SU-DHL-6 (cell line): ENCODE data around the gene EXOC4.

Experiments used
- H2AFZ ChIP-seq: fragments of 200-600 bp; sonication (generic); 2 replicates; pipeline ENCODE4 v1.6.1; 2014; ENCODE audit warnings: low read depth, mild to moderate bottlenecking, moderate library complexity, mixed read lengths, antibody characterized with exemption, low read length; ENCODE audit not compliant: severe bottlenecking
- H3F3A ChIP-seq: fragments of 200-600 bp; shearing (Covaris generic); 2 replicates; pipeline ENCODE4 v1.6.0; 2016; ENCODE audit warnings: antibody characterized with exemption, mild to moderate bottlenecking; ENCODE audit not compliant: insufficient read depth
- H3K27ac ChIP-seq: fragments of 200-600 bp; sonication (generic); 2 replicates; pipeline ENCODE4 v1.5.1; 2016; ENCODE audit warnings: low read depth, mild to moderate bottlenecking, low read length, moderate library complexity, mixed read lengths
- H3K27me3 ChIP-seq: fragments of 200-600 bp; sonication (generic), shearing (Covaris generic); 2 replicates; pipeline ENCODE4 v1.6.0; 2014; ENCODE audit warnings: mild to moderate bottlenecking, low read length
- H3K36me3 ChIP-seq: fragments of 200-600 bp; sonication (generic); 2 replicates; pipeline ENCODE4 v1.6.1; 2014; ENCODE audit warnings: mild to moderate bottlenecking, low read length, mixed read lengths
- H3K4me2 ChIP-seq: fragments of 300-600, 200-600 bp; shearing (Covaris generic), sonication (generic); 2 replicates; pipeline ENCODE4 v1.6.0; 2014; ENCODE audit warnings: low read length, low read depth, mild to moderate bottlenecking; ENCODE audit not compliant: poor library complexity, severe bottlenecking
- H3K4me3 ChIP-seq: fragments of 200-600 bp; sonication (generic); 2 replicates; pipeline ENCODE4 v1.5.1; 2014; ENCODE audit warnings: antibody characterized with exemption, low read length, mild to moderate bottlenecking, mixed read lengths; ENCODE audit not compliant: insufficient read depth, poor library complexity, severe bottlenecking
- H3K79me2 ChIP-seq: fragments of 200-600 bp; sonication (generic); 2 replicates; pipeline ENCODE4 v1.6.1; 2014; ENCODE audit warnings: mild to moderate bottlenecking, low read length, moderate library complexity; ENCODE audit not compliant: insufficient read depth
- H3K9ac ChIP-seq: fragments of 200-600 bp; sonication (generic); 2 replicates; pipeline ENCODE4 v1.7.0; 2014; ENCODE audit warnings: mild to moderate bottlenecking, low read length
- H3K9me2 ChIP-seq: fragments of 200-600 bp; sonication (generic); replicated peaks from 2 replicates; pipeline ENCODE4 v1.6.1; 2014; ENCODE audit warnings: low read length; ENCODE audit not compliant: insufficient read depth
- H3K9me3 ChIP-seq: fragments of 200-600 bp; sonication (generic); 2 replicates; pipeline ENCODE4 v1.6.1; 2014; ENCODE audit warnings: low read length, mixed read lengths; ENCODE audit not compliant: insufficient read depth
- H4K20me1 ChIP-seq: fragments of 200-600 bp; sonication (generic); 2 replicates; pipeline ENCODE4 v1.6.1; 2014; ENCODE audit warnings: low read depth, mild to moderate bottlenecking, antibody characterized with exemption, low read length, moderate library complexity, mixed read lengths
- EZH2phosphoT487 ChIP-seq: fragments of 200-600 bp; sonication (generic), shearing (Covaris generic); conservative IDR thresholded peaks from 2 replicates; pipeline ENCODE4 v1.6.1; 2018; ENCODE audit warnings: mild to moderate bottlenecking, antibody characterized with exemption, low read length, moderate library complexity, mixed read lengths
- TF ChIP-seq, protein P1 (sequence below): fragments of 200-600 bp; sonication (generic); IDR thresholded peaks from one replicate; pipeline ENCODE4 v1.5.1; 2017; ENCODE audit warnings: antibody characterized with exemption, mild to moderate bottlenecking, low read length, moderate library complexity; ENCODE audit not compliant: insufficient read depth, poor library complexity, severe bottlenecking

The EXOC4 gene

DNA sequence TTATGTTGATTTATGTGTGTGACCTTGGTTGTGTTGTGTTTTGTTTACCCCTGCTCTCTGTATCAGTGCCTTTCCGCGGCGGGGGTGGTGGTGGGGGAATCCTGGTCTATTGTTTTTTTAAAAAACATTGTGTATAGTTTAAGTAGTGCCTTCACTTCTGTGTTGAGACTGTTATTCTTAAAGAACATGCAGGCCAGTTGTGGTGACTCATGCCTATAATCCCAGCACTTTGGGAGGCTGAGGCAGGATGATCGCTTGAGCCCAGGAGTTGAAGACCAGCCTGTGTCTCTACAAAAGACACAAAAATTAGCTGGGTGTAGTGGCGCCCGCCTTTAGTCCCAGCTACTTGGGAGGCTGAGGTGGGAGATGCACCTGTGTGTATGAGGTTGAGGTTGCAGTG lies 445.2 kb downstream of the EXOC4 start:
- Histone ChIP-seq H3K4me3 (no peak overlapping the region), H3K9me3 (no peaks in the 10 kb centered on the region), H3K27me3 (no peaks in the 10 kb centered on the region), H3F3A (no peaks in the 10 kb centered on the region), H4K20me1 (no peaks in the 10 kb centered on the region), H2AFZ (no peak overlapping the region), H3K79me2 (no peaks in the 10 kb centered on the region), H3K27ac (no peak overlapping the region), H3K9ac (no peak overlapping the region), H3K36me3 (no peaks in the 10 kb centered on the region), H3K9me2 (no peaks in the 10 kb centered on the region), H3K4me2 (no peak overlapping the region)
- no peak for TF ChIP-seq EZH2phosphoT487
- TF ChIP-seq, protein P1, sequence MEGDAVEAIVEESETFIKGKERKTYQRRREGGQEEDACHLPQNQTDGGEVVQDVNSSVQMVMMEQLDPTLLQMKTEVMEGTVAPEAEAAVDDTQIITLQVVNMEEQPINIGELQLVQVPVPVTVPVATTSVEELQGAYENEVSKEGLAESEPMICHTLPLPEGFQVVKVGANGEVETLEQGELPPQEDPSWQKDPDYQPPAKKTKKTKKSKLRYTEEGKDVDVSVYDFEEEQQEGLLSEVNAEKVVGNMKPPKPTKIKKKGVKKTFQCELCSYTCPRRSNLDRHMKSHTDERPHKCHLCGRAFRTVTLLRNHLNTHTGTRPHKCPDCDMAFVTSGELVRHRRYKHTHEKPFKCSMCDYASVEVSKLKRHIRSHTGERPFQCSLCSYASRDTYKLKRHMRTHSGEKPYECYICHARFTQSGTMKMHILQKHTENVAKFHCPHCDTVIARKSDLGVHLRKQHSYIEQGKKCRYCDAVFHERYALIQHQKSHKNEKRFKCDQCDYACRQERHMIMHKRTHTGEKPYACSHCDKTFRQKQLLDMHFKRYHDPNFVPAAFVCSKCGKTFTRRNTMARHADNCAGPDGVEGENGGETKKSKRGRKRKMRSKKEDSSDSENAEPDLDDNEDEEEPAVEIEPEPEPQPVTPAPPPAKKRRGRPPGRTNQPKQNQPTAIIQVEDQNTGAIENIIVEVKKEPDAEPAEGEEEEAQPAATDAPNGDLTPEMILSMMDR: no peak

- H3K9me2 ChIP-seq: no peaks in the 10 kb centered on the region
- no peaks in the 10 kb centered on the region for H3K79me2 ChIP-seq
- no peak overlapping the region for H3K9ac ChIP-seq
- H3K27ac ChIP-seq: no peak overlapping the region
- H3K27me3 ChIP-seq: no peaks in the 10 kb centered on the region
- H3K9me3 ChIP-seq: no peaks in the 10 kb centered on the region
- no peaks in the 10 kb centered on the region for H4K20me1 ChIP-seq
- no peak overlapping the region for H2AFZ ChIP-seq
- H3K4me2 ChIP-seq: no peak overlapping the region
- no peak for TF ChIP-seq EZH2phosphoT487
- TF ChIP-seq, protein P1: no peak
- no peaks in the 10 kb centered on the region for H3K36me3 ChIP-seq
- no peaks in the 10 kb centered on the region for H3F3A ChIP-seq
- no peak overlapping the region for H3K4me3 ChIP-seq
Measured at GRCh38 chr7:133699386-133699785, 446.5 kb downstream of the EXOC4 start.

DNA sequence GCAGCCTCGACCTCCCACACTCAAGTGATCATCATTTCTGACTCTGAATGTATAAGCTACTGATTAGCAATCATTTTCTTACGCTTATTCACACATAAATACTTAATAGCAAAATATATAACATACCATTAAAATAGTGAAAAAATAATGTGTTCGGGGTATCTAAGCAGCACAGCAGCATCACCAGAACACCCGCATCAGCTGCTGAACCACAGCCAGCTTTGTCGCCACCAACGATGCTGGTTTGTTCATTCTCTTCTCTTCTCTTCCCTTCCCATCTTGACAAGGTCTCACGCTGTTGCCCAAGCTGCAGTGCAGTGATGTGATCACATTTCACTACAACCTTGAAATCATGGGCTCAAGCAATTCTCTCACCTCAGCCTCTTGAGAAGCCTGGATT lies 449.2 kb downstream of the EXOC4 start:
- Histone ChIP-seq H3K4me2 (no peak overlapping the region), H3K27ac (no peak overlapping the region), H3K36me3 (no peaks in the 10 kb centered on the region), H3K9ac (no peak overlapping the region), H4K20me1 (no peaks in the 10 kb centered on the region), H3F3A (no peaks in the 10 kb centered on the region), H2AFZ (no peak overlapping the region), H3K9me3 (no peaks in the 10 kb centered on the region), H3K27me3 (no peaks in the 10 kb centered on the region), H3K9me2 (no peaks in the 10 kb centered on the region), H3K79me2 (no peaks in the 10 kb centered on the region), H3K4me3 (no peak overlapping the region)
- TF ChIP-seq, protein P1: no peak
- TF ChIP-seq EZH2phosphoT487: no peak
